HG03159 (cell line): ENCODE data around the gene PSMA7.

Experiments used
- ATAC-seq: cut with Tn5 transposase; IDR thresholded peaks from one replicate; pipeline ENCODE4 v1.9.1; 2021; ENCODE audit warnings: mild to moderate bottlenecking, moderate library complexity; ENCODE audit not compliant: unreplicated experiment

Gene PSMA7

GRCh38 chr20:62172666-62173065 lies 29.5 kb upstream of the PSMA7 start:
- no peak for ATAC-seq

- ATAC-seq: no peak
Measured at GRCh38 chr20:62171245-62171644, 28.1 kb upstream of the PSMA7 start.

- ATAC-seq: no peak
Measured at GRCh38 chr20:62170536-62170935, 27.3 kb upstream of the PSMA7 start.

GRCh38 chr20:62168890-62169435 lies 25.8 kb upstream of the PSMA7 start:
- ATAC-seq: no peak

- no peak for ATAC-seq
Measured at GRCh38 chr20:62168061-62168460, 24.9 kb upstream of the PSMA7 start.

GRCh38 chr20:62167474-62167873 lies 24.3 kb upstream of the PSMA7 start:
- ATAC-seq: no peak

GRCh38 chr20:62165762-62166399 lies 22.7 kb upstream of the PSMA7 start:
- no peak for ATAC-seq

- no peak for ATAC-seq
Measured at GRCh38 chr20:62164879-62165761, 21.9 kb upstream of the PSMA7 start.

GRCh38 chr20:62163986-62164762 lies 21.0 kb upstream of the PSMA7 start:
- ATAC-seq: no peak

- no peak for ATAC-seq
Measured at GRCh38 chr20:62163485-62163865, 20.3 kb upstream of the PSMA7 start.

- no peak for ATAC-seq
Measured at GRCh38 chr20:62162765-62163484, 19.7 kb upstream of the PSMA7 start.

- no peak for ATAC-seq
Measured at GRCh38 chr20:62161347-62161746, 18.2 kb upstream of the PSMA7 start.

GRCh38 chr20:62160876-62161275 lies 17.7 kb upstream of the PSMA7 start:
- ATAC-seq: no peak

GRCh38 chr20:62160253-62160652 lies 17.1 kb upstream of the PSMA7 start:
- ATAC-seq: no peak

GRCh38 chr20:62159839-62160238 lies 16.6 kb upstream of the PSMA7 start:
- no peak for ATAC-seq

GRCh38 chr20:62159052-62159451 lies 15.9 kb upstream of the PSMA7 start:
- no peak for ATAC-seq

GRCh38 chr20:62158541-62158940 lies 15.3 kb upstream of the PSMA7 start:
- no peak for ATAC-seq

GRCh38 chr20:62158088-62158400 lies 14.8 kb upstream of the PSMA7 start:
- no peak for ATAC-seq

- ATAC-seq: no peak
Measured at GRCh38 chr20:62157387-62158087, 14.3 kb upstream of the PSMA7 start.
